Trophoblast cell (in vitro differentiated cells and primary cell): Measurements from ENCODE around the gene PSMA7.

Source experiments
- DNase-seq, 2 donors: peaks; one replicate each; pipeline ENCODE4 v3.0.0-alpha.2; 2016
- H2AFZ ChIP-seq: 2 replicates; pipeline ENCODE4 v1.6.1; 2013; ENCODE audit warnings: low read length, moderate library complexity, mild to moderate bottlenecking; ENCODE audit not compliant: insufficient read depth, poor library complexity
- H2AK5ac ChIP-seq: 2 replicates; pipeline ENCODE4 v1.6.1; 2013; ENCODE audit warnings: mild to moderate bottlenecking, low read length
- H2BK120ac ChIP-seq: 2 replicates; pipeline ENCODE4 v1.6.1; 2013; ENCODE audit warnings: low read length, mild to moderate bottlenecking, moderate library complexity; ENCODE audit not compliant: insufficient read depth, poor library complexity
- H2BK12ac ChIP-seq: 2 replicates; pipeline ENCODE4 v1.6.1; 2013; ENCODE audit warnings: mild to moderate bottlenecking, low read length, moderate library complexity
- H2BK5ac ChIP-seq: 2 replicates; pipeline ENCODE4 v1.6.1; 2013; ENCODE audit warnings: low read length, low read depth, moderate library complexity, mild to moderate bottlenecking; ENCODE audit not compliant: poor library complexity
- H3K14ac ChIP-seq: 2 replicates; pipeline ENCODE4 v1.6.1; 2013; ENCODE audit warnings: mild to moderate bottlenecking, low read length
- H3K18ac ChIP-seq: 2 replicates; pipeline ENCODE4 v1.6.1; 2013; ENCODE audit warnings: mild to moderate bottlenecking, low read length
- H3K23ac ChIP-seq: 2 replicates; pipeline ENCODE4 v1.6.1; 2013; ENCODE audit warnings: low read length
- H3K27ac ChIP-seq: 2 replicates; pipeline ENCODE4 v1.5.1; 2013; ENCODE audit warnings: low read depth, mild to moderate bottlenecking, inconsistent platforms, low read length, moderate library complexity
- H3K27me3 ChIP-seq: 2 replicates; pipeline ENCODE4 v1.6.1; 2013; ENCODE audit warnings: inconsistent platforms, mild to moderate bottlenecking, low read length, moderate library complexity; ENCODE audit not compliant: insufficient read depth
- H3K36me3 ChIP-seq, 2 experiments: 1 replicate in 1 of 2; 2 replicates in 1 of 2; pipeline ENCODE4 v1.6.1; 2013; ENCODE audit warnings: low read length in 2 of 2, mild to moderate bottlenecking in 2 of 2, moderate library complexity in 1 of 2; ENCODE audit not compliant: insufficient read depth in 2 of 2, control insufficient read depth in 1 of 2
- H3K4ac ChIP-seq: 2 replicates; pipeline ENCODE4 v1.6.1; 2013; ENCODE audit warnings: low read depth, mild to moderate bottlenecking, low read length, moderate library complexity
- H3K4me1 ChIP-seq, 2 experiments: 1 replicate in 1 of 2; 2 replicates in 1 of 2; pipeline ENCODE4 v1.6.1; 2013; ENCODE audit warnings: low read length in 2 of 2, mild to moderate bottlenecking in 2 of 2, moderate library complexity in 1 of 2; ENCODE audit not compliant: insufficient read depth in 2 of 2, control insufficient read depth in 1 of 2
- H3K4me2 ChIP-seq: 2 replicates; pipeline ENCODE4 v1.6.1; 2013; ENCODE audit warnings: inconsistent platforms, mild to moderate bottlenecking, low read length, moderate library complexity
- H3K4me3 ChIP-seq: 2 replicates; pipeline ENCODE4 v1.5.1; 2013; ENCODE audit warnings: mild to moderate bottlenecking, low read depth, low read length, inconsistent platforms
- H3K79me1 ChIP-seq: one replicate; pipeline ENCODE4 v1.6.1; 2013; ENCODE audit warnings: low read length
- H3K79me2 ChIP-seq: 2 replicates; pipeline ENCODE4 v1.6.1; 2013; ENCODE audit warnings: low read length, mild to moderate bottlenecking; ENCODE audit not compliant: control insufficient read depth, insufficient read depth, poor library complexity
- H3K9ac ChIP-seq: 2 replicates; pipeline ENCODE4 v1.6.1; 2013; ENCODE audit warnings: mild to moderate bottlenecking, low read length
- H3K9me3 ChIP-seq: 2 replicates; pipeline ENCODE4 v1.6.1; 2013; ENCODE audit warnings: low read depth, mild to moderate bottlenecking, control low read depth, inconsistent platforms, low read length; ENCODE audit not compliant: insufficient read depth
- H4K12ac ChIP-seq: 2 replicates; pipeline ENCODE4 v1.6.1; 2013; ENCODE audit warnings: low read depth, mild to moderate bottlenecking, low read length, moderate library complexity
- H4K8ac ChIP-seq: 2 replicates; pipeline ENCODE4 v1.6.1; 2013; ENCODE audit warnings: low read depth, mild to moderate bottlenecking, low read length, moderate library complexity
- H4K91ac ChIP-seq: one replicate; pipeline ENCODE4 v1.6.1; 2013; ENCODE audit warnings: low read depth, mild to moderate bottlenecking, low read length, moderate library complexity
- WGBS: extraction: QIAGEN DNeasy Blood & Tissue Kit; methylation state at CpG from one replicate; pipeline ENCODE4 v1.1.7; 2013; ENCODE audit warnings: missing lambda C conversion rate; ENCODE audit not compliant: insufficient read length, insufficient coverage; ENCODE audit errors: extremely low coverage; 5-methylcytosine and 5-hydroxymethylcytosine counted together

PSMA7 gene

GRCh38 chr20:62137092-62137384, 6.2 kb downstream of the PSMA7 start:
- H3K79me2 ChIP-seq = peaks cover 14% of the 10 kb centered on the region
- no peak overlapping the region for H3K23ac ChIP-seq
- no peak for DNase-seq
- no peak overlapping the region for H3K27ac ChIP-seq
- no CpG with 5 or more reads among the region's 6 CpGs for whole genome bisulfite sequencing
- no peak overlapping the region for H4K8ac ChIP-seq
- no peak overlapping the region for H3K18ac ChIP-seq
- H3K4me3 ChIP-seq = no peak overlapping the region
- peaks cover 6 to 11% of the 10 kb centered on the region in 2 experiments for H3K4me1 ChIP-seq
- H3K79me1 ChIP-seq = no peaks in the 10 kb centered on the region
- no peak overlapping the region for H3K4me2 ChIP-seq
- H2BK5ac ChIP-seq = no peak overlapping the region
- H2BK12ac ChIP-seq = no peak overlapping the region
- H3K4ac ChIP-seq = no peak overlapping the region
- H3K27me3 ChIP-seq = no peaks in the 10 kb centered on the region
- H3K36me3 ChIP-seq = peaks cover 68 to 86% of the 10 kb centered on the region in 2 experiments
- H3K9ac ChIP-seq = no peak overlapping the region
- peaks cover 2% of the 10 kb centered on the region for H3K9me3 ChIP-seq
- H2AFZ ChIP-seq = no peak overlapping the region
- H2AK5ac ChIP-seq = no peak overlapping the region
- H4K91ac ChIP-seq = no peak overlapping the region
- no peak overlapping the region for H3K14ac ChIP-seq
- H2BK120ac ChIP-seq = no peak overlapping the region
- H4K12ac ChIP-seq = no peak overlapping the region

- no peak overlapping the region for H4K8ac ChIP-seq
- H2BK12ac ChIP-seq = no peak overlapping the region
- H3K4me2 ChIP-seq = no peak overlapping the region
- H3K18ac ChIP-seq = no peak overlapping the region
- no CpG with 5 or more reads among the region's 8 CpGs for WGBS
- no peak overlapping the region for H3K27ac ChIP-seq
- peak; percentile 64 to 81 for DNase-seq
- H3K79me1 ChIP-seq = no peaks in the 10 kb centered on the region
- H4K91ac ChIP-seq = no peak overlapping the region
- H3K4me1 ChIP-seq = peaks cover 5 to 6% of the 10 kb centered on the region in 2 experiments
- H4K12ac ChIP-seq = no peak overlapping the region
- peaks cover 74 to 90% of the 10 kb centered on the region in 2 experiments for H3K36me3 ChIP-seq
- H3K27me3 ChIP-seq = no peaks in the 10 kb centered on the region
- H3K79me2 ChIP-seq = peaks cover 8% of the 10 kb centered on the region
- no peak overlapping the region for H2BK5ac ChIP-seq
- H3K14ac ChIP-seq = no peak overlapping the region
- H3K4me3 ChIP-seq = no peak overlapping the region
- H3K23ac ChIP-seq = no peak overlapping the region
- H2AK5ac ChIP-seq = no peak overlapping the region
- H3K9me3 ChIP-seq = peaks cover 4% of the 10 kb centered on the region
- no peak overlapping the region for H3K9ac ChIP-seq
- H2BK120ac ChIP-seq = no peak overlapping the region
- no peak overlapping the region for H3K4ac ChIP-seq
- H2AFZ ChIP-seq = no peak overlapping the region
These were observed 6.7 kb downstream of the PSMA7 start for GRCh38 chr20:62136283-62137091.

- Histone ChIP-seq H3K27me3 (no peaks in the 10 kb centered on the region), H3K14ac (no peak overlapping the region), H4K12ac (no peak overlapping the region), H2BK5ac (no peak overlapping the region), H2BK12ac (no peak overlapping the region), H3K27ac (no peak overlapping the region), H4K91ac (no peak overlapping the region), H3K9ac (no peak overlapping the region), H3K4me1 (no peaks in the 10 kb centered on the region), H3K18ac (no peak overlapping the region), H2AFZ (no peak overlapping the region), H3K4me3 (no peak overlapping the region), H2AK5ac (no peak overlapping the region), H3K79me2 (peaks cover under 1% of the 10 kb centered on the region), H3K36me3 (peaks cover 77 to 90% of the 10 kb centered on the region in 2 experiments), H3K79me1 (no peaks in the 10 kb centered on the region), H3K9me3 (peaks cover 6% of the 10 kb centered on the region), H3K4ac (no peak overlapping the region), H3K4me2 (no peak overlapping the region), H3K23ac (no peak overlapping the region), H4K8ac (no peak overlapping the region), H2BK120ac (no peak overlapping the region)
- WGBS = no CpG with 5 or more reads among the region's 8 CpGs
- DNase-seq = no peak
These were observed 7.5 kb downstream of the PSMA7 start for GRCh38 chr20:62135573-62136266.

GRCh38 chr20:62134735-62135231, 8.4 kb downstream of the PSMA7 start:
- H2BK12ac ChIP-seq = no peak overlapping the region
- H4K8ac ChIP-seq = no peak overlapping the region
- WGBS = no CpG with 5 or more reads among the region's 11 CpGs
- H3K27ac ChIP-seq = no peak overlapping the region
- DNase-seq = no peak
- H3K4me3 ChIP-seq = no peak overlapping the region
- H2BK5ac ChIP-seq = no peak overlapping the region
- H3K23ac ChIP-seq = no peak overlapping the region
- no peaks in the 10 kb centered on the region for H3K79me1 ChIP-seq
- H3K9ac ChIP-seq = no peak overlapping the region
- no peaks in the 10 kb centered on the region for H3K4me1 ChIP-seq
- H3K79me2 ChIP-seq = no peaks in the 10 kb centered on the region
- no peak overlapping the region for H4K12ac ChIP-seq
- H4K91ac ChIP-seq = no peak overlapping the region
- H2AK5ac ChIP-seq = no peak overlapping the region
- no peak overlapping the region for H2AFZ ChIP-seq
- H3K14ac ChIP-seq = no peak overlapping the region
- H2BK120ac ChIP-seq = no peak overlapping the region
- H3K18ac ChIP-seq = no peak overlapping the region
- peaks cover 6% of the 10 kb centered on the region for H3K9me3 ChIP-seq
- H3K4me2 ChIP-seq = no peak overlapping the region
- peaks cover 82 to 91% of the 10 kb centered on the region in 2 experiments for H3K36me3 ChIP-seq
- H3K27me3 ChIP-seq = no peaks in the 10 kb centered on the region
- no peak overlapping the region for H3K4ac ChIP-seq
